Stimulated activated memory B cell treated with anti-CD40 and anti-IgM and Interleukin-4, amounts not matched to agents 10 μg/mL and 1 μg/mL and 100 μg/mL, for 72 hours (primary cell): ENCODE measurements around the gene LRRC8E.
A peak's percentile ranks its signal among the peaks of the same experiment; 100 is the strongest.

Source experiments
- ATAC-seq: fragments of 150-1000 bp; cut with Tn5 transposase; 2 replicates; pipeline ENCODE4 v1.10.0; 2021
- H3K27ac Mint-ChIP-seq: one replicate; pipeline ENCODE4 v1.8.0; 2022; ENCODE audit warnings: mild to moderate bottlenecking, mixed read lengths
- H3K27me3 Mint-ChIP-seq: one replicate; pipeline ENCODE4 v1.8.0; 2022; ENCODE audit warnings: mixed read lengths
- H3K36me3 Mint-ChIP-seq: one replicate; pipeline ENCODE4 v1.8.0; 2022; ENCODE audit warnings: mixed read lengths
- H3K4me1 Mint-ChIP-seq: one replicate; pipeline ENCODE4 v1.8.0; 2022; ENCODE audit warnings: mixed read lengths
- H3K4me3 Mint-ChIP-seq: one replicate; pipeline ENCODE4 v1.8.0; 2022; ENCODE audit warnings: mild to moderate bottlenecking, moderate library complexity, mixed read lengths
- H3K9me3 Mint-ChIP-seq: one replicate; pipeline ENCODE4 v1.8.0; 2022; ENCODE audit warnings: mixed read lengths

The LRRC8E gene

DNA sequence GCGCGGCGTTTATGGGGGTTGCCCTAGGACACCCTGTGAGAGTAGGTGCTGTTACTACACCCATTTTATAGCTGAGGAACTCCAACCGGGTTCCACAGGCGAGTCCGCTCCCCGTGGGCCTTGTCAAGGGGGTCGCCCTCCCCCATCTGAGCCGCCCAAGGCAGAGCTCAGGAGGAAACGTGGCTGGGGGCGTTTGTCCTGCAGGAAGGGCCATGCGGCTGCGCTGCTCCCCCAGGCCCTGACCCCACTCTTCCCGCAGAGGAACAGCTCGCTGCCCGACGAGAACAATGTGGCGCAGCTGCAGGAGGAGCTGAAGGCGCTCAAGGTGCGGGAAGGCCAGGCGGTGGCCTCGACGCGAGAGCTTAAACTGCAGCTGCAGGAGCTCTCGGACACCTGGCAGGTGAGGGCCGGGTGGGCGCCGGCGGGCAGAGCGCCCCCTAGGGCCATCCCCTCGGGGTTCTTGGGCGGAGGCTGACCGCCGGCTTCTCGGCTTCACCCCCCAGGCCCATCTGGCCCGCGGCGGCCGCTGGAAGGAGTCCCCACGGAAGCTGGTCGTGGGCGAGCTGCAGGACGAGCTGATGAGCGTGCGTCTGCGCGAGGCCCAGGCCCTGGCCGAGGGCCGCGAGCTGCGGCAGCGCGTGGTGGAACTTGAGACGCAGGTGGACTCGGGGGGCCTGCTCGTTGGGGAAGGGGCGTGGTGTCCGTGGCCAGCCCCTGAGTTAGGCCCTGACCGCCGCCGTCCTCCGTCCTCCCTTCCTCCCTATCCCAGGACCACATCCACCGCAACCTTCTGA, 26.5 kb upstream of the LRRC8E start:
- Mint-ChIP-seq H3K4me1 (peaks cover 20% of the 10 kb centered on the region), H3K4me3 (peak overlapping the region; percentile 29), H3K36me3 (peaks cover 13% of the 10 kb centered on the region), H3K27me3 (peaks cover 89% of the 10 kb centered on the region), H3K9me3 (no peaks in the 10 kb centered on the region), H3K27ac (no peak overlapping the region)
- ATAC-seq = no peak

DNA sequence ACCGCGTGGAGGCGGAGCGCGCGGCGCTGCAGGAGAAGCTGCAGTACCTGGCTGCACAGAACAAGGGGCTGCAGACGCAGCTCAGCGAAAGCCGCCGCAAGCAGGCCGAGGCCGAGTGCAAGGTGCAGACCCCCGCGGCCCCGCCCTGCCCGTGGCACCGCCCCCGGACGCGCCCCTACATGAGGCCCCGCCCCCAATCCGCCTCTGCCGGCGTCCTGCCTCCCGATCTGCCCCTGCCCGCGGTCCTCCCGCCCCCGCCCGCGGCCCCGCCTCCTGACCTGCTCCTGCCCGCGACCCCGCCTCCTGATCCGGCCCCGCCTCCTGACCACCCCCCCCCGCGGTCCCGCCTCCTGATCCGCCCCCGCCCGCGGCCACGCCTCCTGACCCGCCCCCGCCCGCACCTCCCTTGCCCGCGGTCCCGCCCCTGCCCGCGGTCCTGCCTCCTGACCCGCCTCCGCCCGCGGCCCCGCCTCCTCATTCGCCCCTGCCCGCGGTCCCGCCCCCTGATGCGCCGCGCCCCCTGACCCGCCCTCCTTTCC, 25.8 kb upstream of the LRRC8E start:
- H3K4me1 Mint-ChIP-seq = peaks cover 20% of the 10 kb centered on the region
- peaks cover 8% of the 10 kb centered on the region for H3K36me3 Mint-ChIP-seq
- H3K4me3 Mint-ChIP-seq = peak overlapping the region; percentile 29
- H3K9me3 Mint-ChIP-seq = no peaks in the 10 kb centered on the region
- ATAC-seq = peak; percentile 47
- peaks cover 89% of the 10 kb centered on the region for H3K27me3 Mint-ChIP-seq
- no peak overlapping the region for H3K27ac Mint-ChIP-seq

DNA sequence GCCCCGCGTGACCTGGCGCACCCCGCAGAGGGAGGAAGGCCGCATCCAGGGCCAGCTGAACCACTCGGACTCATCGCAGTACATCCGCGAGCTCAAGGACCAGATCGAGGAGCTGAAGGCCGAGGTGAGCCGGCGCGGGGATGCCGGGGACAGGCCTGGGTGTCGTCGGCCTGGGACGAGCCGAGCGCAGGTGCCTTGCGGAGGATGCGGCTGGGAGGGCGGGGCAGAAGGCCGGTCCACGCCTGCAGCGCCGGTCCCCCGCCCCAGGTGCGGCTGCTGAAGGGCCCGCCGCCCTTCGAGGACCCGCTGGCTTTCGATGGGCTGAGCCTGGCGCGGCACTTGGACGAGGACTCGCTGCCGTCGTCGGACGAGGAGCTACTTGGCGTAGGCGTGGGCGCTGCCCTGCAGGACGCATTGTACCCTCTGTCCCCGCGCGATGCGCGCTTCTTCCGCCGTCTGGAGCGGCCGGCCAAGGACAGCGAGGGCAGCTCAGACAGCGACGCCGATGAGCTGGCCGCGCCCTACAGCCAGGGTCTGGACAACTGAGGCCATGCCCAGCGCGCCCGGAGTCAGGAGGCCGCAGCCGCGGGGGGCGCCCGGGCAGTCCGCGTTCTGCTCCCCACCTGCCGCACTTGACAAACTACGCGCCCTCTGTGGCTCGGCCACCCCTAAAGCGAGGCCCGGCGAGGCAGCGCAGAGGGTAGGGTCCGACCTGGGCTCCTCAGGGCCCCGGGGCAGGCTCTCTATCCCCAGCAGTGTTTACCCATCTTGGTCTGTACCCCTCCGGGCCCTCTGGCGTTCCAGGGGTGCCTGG, 24.9 kb upstream of the LRRC8E start:
- H3K4me3 Mint-ChIP-seq = no peak overlapping the region
- H3K36me3 Mint-ChIP-seq = peaks cover 8% of the 10 kb centered on the region
- ATAC-seq = peak; percentile 9
- peaks cover 21% of the 10 kb centered on the region for H3K4me1 Mint-ChIP-seq
- no peak overlapping the region for H3K27ac Mint-ChIP-seq
- H3K27me3 Mint-ChIP-seq = peaks cover 85% of the 10 kb centered on the region
- no peaks in the 10 kb centered on the region for H3K9me3 Mint-ChIP-seq

DNA sequence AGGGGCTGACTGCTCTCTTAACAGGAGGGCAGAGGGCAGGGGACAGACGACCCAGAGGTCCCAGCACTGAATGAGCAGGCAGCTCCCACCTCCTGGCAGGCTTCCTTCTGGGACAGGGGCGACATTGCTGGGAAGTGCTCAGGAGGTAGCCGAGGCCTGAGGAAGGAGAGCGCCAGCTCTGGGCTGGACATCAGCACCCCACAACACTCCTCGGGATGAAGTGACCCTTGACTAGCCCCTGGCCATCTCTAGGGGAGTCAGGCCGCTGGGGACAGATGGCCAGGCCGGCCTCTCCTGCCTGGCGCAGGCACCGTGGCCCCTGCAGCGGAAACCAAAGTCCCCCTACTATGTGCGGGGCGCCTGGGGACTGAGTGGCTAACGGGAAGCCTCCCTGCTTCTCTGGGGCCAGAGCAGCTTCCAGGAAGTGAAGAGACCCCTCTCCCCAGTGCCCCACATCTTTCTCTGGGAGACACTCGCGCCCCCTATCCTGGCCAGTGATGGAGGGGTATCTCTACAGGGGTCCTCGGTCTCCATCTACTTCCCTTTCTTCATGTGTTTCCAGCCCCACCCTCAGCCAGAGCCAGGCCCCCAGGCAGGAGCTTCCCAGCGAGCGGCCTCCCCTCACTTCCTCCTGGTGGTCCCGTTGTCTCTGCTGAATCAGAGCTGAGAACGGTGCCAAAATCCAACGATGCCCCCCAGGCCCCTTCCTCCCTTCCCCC, 24.2 kb upstream of the LRRC8E start:
- H3K27ac Mint-ChIP-seq = no peak overlapping the region
- peaks cover 8% of the 10 kb centered on the region for H3K36me3 Mint-ChIP-seq
- peaks cover 28% of the 10 kb centered on the region for H3K4me1 Mint-ChIP-seq
- peaks cover 80% of the 10 kb centered on the region for H3K27me3 Mint-ChIP-seq
- no peak for ATAC-seq
- no peak overlapping the region for H3K4me3 Mint-ChIP-seq
- no peaks in the 10 kb centered on the region for H3K9me3 Mint-ChIP-seq

DNA sequence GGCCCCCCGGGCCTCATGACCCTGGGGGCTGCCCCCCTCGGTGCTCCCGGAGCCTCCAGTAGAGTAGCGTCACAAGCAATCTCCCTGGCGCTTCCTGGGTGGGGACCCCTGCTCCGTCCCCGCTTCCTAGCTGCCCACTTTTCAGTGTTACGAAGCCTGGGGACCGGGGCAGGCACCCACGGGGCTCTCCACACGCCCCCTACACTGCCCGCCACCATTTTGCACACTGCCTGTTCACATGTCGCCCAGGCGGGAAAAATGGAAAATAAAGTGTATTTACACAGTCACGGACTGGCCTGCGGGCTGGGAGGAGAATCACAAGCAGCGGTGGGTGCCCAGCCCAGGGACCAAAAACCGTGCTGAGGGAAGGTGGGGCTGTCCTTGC, 23.6 kb upstream of the LRRC8E start:
- no peak overlapping the region for H3K27ac Mint-ChIP-seq
- H3K27me3 Mint-ChIP-seq = peaks cover 76% of the 10 kb centered on the region
- H3K4me3 Mint-ChIP-seq = no peak overlapping the region
- peaks cover 28% of the 10 kb centered on the region for H3K4me1 Mint-ChIP-seq
- ATAC-seq = no peak
- peaks cover 8% of the 10 kb centered on the region for H3K36me3 Mint-ChIP-seq
- no peaks in the 10 kb centered on the region for H3K9me3 Mint-ChIP-seq

DNA sequence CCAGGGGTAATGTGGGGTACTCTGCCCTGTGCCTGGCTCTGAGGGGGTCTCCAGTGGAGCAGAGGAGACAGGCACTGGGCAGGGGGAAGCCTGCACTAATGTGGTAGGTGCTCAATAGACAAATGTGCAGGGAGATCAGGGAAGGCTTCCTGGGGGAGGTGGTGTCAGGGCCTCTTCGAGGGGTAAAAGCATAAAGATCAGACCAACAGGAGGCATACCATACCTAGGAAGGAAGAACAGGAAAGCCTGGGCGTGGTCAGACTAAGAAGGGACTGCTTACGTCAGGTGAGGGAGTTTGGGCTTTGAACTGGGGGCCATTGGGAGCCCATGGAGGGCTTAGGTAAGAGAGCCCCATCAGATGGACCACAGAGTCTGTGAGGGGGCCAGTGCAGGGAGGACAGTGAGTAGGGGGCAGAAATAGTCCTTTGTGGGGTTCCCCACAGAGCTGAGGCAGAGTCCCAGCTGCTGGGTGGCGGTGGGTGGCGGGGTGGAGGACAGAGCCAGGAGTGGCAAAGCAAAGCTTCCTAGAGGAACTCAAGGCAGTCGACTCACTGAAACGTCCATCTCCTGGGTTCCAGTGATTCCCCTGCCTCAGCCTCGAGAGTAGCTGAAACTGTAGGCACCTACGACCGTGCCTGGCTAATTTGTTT, 22.9 kb upstream of the LRRC8E start:
- Mint-ChIP-seq H3K27me3 (peaks cover 76% of the 10 kb centered on the region), H3K4me3 (no peak overlapping the region), H3K36me3 (peaks cover 3% of the 10 kb centered on the region), H3K4me1 (peaks cover 34% of the 10 kb centered on the region), H3K27ac (no peak overlapping the region), H3K9me3 (peaks cover 3% of the 10 kb centered on the region)
- ATAC-seq = no peak

DNA sequence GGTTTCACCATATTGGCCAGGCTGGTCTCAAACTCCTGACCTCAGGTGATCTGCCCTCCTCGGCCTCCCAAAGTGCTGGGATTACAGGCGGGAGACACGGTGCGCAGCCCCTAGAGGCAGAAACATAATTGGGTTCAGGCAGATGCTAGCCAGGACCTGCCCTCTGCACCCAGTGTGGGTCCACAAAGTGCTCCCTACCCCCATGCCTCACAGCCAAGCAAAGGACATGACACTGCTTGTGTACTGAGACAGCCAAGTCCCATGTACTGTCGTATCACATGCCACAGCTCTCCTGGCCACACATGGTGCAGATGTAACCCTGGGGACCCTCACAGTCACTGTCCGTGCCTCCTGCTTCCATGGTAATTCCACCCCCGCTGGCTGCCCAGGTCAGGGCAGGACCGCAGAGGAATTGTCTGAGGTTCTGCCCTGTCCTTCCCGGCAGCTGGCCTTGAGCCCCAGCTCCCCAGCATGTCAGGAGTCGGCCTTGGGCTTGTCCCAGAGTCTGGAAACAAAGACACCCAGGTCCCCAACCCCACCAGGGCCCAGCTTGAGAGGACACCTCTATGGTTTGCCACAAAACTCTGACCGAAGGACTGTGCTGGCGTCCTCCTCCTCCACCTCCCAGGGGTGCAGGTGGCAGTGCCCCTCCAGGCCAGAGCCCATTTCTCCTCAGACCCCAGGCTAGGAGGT, 21.8 kb upstream of the LRRC8E start:
- no peak for ATAC-seq
- no peak overlapping the region for H3K4me3 Mint-ChIP-seq
- no peak overlapping the region for H3K27ac Mint-ChIP-seq
- H3K4me1 Mint-ChIP-seq = peaks cover 38% of the 10 kb centered on the region
- peaks cover 4% of the 10 kb centered on the region for H3K36me3 Mint-ChIP-seq
- peaks cover 12% of the 10 kb centered on the region for H3K9me3 Mint-ChIP-seq
- H3K27me3 Mint-ChIP-seq = peaks cover 76% of the 10 kb centered on the region

DNA sequence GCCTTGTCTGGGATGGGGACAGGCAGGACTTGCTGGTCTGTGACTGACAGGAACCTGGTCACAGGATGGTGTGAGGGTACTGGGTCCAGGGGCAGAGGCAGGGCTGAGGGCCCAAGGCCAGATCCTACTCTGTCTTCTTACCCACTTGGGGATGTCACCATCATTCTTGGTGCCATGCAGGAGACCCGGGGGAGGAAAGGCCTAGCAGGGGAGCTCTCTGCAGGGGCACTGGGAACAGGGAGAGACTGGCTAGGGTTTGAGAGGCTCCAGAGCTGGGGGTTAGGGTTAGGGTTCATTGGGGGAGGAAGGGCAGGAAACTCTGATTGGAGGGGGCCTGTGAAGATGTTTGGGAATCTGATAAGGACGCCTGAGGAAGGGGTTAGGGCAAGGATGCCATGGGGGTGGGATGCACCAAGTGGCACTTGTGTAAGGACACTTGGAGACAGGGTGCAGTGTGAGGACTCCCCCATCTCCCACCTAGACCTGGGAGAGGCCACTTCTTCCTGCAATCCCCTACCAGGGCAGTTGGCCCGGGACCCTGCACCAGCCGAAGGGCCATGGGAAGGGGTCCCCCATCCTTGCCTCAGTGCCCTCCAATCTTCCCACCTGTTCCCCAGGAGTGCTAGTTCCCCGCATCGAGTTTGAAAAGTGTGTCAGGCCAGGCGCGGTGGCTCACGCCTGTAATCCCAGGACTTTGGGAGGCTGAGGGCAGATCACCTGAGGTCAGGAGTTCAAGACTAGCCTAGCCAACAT, 21.0 kb upstream of the LRRC8E start:
- Mint-ChIP-seq H3K27me3 (peaks cover 76% of the 10 kb centered on the region), H3K27ac (no peak overlapping the region), H3K4me1 (peaks cover 42% of the 10 kb centered on the region), H3K36me3 (peaks cover 7% of the 10 kb centered on the region), H3K9me3 (peaks cover 16% of the 10 kb centered on the region), H3K4me3 (no peak overlapping the region)
- no peak for ATAC-seq

DNA sequence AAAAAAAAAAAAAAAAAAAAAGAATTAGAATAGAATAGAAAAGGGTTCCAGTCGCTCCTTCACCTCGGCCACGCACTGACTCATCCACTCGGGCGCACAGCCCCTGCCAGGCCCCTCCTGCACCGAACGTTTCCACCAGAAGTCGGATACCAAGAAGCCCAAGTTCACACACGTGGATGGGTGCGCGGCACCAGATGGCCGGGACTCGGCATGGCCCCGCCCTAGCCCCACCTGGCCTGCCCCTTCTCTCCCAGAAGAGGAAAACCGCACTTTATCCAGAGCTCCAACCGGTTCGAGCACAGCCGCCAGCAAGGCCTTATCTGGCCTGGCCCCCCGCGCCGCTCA, 20.0 kb upstream of the LRRC8E start:
- ATAC-seq = no peak
- Mint-ChIP-seq H3K27ac (peak overlapping the region; percentile 63), H3K4me3 (peak overlapping the region; percentile 78)

DNA sequence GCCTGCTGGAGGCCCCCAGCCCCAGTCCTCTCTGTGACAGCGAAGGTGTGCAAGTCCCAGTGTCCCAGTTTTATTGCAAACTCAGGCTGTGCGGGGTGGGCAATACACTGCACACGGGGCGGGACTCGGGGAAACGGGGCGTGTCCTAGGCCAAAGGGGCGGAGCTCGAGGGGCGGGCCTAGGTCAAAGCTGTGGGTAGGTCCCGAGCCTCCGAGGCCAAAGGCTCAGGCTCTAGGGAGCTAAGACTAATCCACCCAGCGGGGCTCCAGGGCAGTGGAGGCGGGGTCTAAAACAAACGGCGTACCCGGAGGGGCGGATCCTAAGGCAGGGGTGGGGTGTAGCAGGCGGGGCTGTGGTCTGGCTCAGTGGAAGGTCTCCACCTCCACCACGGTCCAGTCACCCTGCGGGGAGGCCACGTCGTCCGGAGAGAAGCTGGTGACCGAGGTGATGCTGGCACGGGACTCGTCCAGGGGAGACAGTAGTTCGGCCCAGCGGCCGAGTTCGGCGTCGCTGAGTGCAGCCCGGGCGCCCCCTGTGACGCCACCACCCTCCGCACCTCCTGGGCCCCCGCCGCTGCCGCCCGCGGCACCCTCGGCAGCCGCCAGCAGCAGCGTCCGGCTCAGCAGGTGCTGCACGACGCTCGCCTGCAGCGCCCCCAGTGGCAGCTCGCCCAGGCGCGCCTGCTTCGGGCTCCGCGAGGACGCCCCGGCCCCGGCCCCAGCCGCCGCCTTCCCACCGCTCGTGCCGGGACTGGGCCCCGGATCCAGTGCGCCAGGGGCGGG, 19.4 kb upstream of the LRRC8E start:
- Mint-ChIP-seq H3K9me3 (peaks cover 16% of the 10 kb centered on the region), H3K4me3 (peak overlapping the region; percentile 78), H3K27ac (peak overlapping the region; percentile 63), H3K27me3 (peaks cover 79% of the 10 kb centered on the region), H3K4me1 (peaks cover 53% of the 10 kb centered on the region), H3K36me3 (peaks cover 7% of the 10 kb centered on the region)
- ATAC-seq = peak; percentile 88

More for the DNA sequence above, 20.0 kb upstream of the LRRC8E start:
- Mint-ChIP-seq H3K4me1 (peaks cover 47% of the 10 kb centered on the region), H3K27me3 (peaks cover 79% of the 10 kb centered on the region), H3K36me3 (peaks cover 7% of the 10 kb centered on the region), H3K9me3 (peaks cover 16% of the 10 kb centered on the region)

DNA sequence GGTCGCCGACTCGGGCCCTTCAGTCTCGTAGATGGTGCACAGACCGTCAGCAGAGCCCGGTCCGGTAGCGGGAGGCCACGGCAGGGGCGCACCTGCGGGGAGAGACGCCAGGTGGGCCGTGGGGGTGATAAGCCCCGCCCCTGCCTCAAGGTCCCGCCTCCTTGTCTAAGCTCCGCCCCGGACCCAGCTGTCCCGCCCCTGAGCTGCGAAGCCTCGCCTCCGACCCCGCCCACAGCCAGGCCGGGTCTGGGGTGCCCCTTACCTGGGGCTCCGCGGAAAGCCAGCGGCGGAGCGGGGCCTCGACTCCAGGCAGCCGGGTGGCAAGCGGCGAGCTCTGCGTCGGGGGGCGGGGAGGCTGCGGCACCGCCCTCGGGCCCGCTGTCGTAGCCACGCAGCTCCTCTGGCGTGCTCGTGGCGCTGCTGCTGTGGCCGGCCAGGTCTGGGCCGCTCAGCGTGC, 18.8 kb upstream of the LRRC8E start:
- peaks cover 7% of the 10 kb centered on the region for H3K36me3 Mint-ChIP-seq
- peaks cover 53% of the 10 kb centered on the region for H3K4me1 Mint-ChIP-seq
- no peak overlapping the region for H3K27ac Mint-ChIP-seq
- H3K27me3 Mint-ChIP-seq = peaks cover 75% of the 10 kb centered on the region
- peaks cover 16% of the 10 kb centered on the region for H3K9me3 Mint-ChIP-seq
- H3K4me3 Mint-ChIP-seq = peak overlapping the region; percentile 78
- peak; percentile 73 for ATAC-seq

DNA sequence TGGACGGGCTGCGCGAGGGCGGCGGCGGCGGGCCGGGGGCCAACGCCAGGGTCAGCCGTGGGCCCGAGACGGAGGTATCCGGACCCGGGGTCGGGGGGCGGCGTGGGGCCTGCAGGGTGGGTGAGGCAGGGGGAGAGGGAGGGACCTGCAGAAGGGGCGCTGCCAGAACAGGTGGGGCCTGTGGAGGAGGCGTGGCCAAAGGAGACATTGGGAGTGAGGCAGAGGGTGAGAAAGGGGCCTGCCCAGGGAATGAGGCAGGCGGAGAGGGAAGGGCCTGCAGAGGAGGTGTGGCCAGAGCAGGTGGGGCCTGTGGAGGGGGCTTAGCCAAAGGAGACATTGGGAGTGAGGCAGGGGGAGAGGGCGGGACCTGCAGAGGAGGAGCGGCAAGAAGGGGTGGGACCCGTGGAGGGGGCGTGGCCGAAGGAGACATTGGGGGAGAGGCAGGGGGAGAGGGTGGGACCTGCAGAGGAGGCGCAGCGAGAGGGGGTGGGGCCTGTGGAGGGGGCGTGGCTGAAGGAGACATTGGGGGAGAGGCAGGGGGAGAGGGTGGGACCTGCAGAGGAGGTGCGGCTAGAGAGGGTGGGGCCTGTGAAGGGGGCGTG, 18.3 kb upstream of the LRRC8E start:
- H3K27me3 Mint-ChIP-seq = peaks cover 75% of the 10 kb centered on the region

More for the DNA sequence above, 18.3 kb upstream of the LRRC8E start:
- peaks cover 16% of the 10 kb centered on the region for H3K9me3 Mint-ChIP-seq
- ATAC-seq = peak; percentile 0
- H3K27ac Mint-ChIP-seq = no peak overlapping the region
- H3K4me3 Mint-ChIP-seq = peak overlapping the region; percentile 38
- peaks cover 49% of the 10 kb centered on the region for H3K4me1 Mint-ChIP-seq
- peaks cover 7% of the 10 kb centered on the region for H3K36me3 Mint-ChIP-seq
